ENCODE data around the gene CAMSAP1. TPM values are rescaled to one million over a fixed set of nuclear protein-coding genes. Genes with fewer than 3 reads are reported as not detected.

The CAMSAP1 gene
- total and polyA plus RNA-seq, 4 donors = 5.0 to 29.8 (median 15.1) TPM

- H3K27ac ChIP-seq (ENCODE audit: low read depth in 1 of 2, low read length in 1 of 2) = no peak overlapping the region
- TF ChIP-seq CTCF (IDR thresholded peaks at IDR 0.05; ENCODE audit: control extremely low read depth, extremely low read depth) = no peak
- DNase-seq (no peak), ATAC-seq (ENCODE audit: insufficient read depth, low FRiP score) (no peak)
- H3K9me3 ChIP-seq (ENCODE audit: control insufficient read depth in 4 of 4, insufficient read depth in 3 of 4, low read length in 3 of 4) = peaks cover 0 to 16% (median 2%) of the 10 kb centered on the region in 4 donors
- no peak overlapping the region for H3K4me3 ChIP-seq
- H3K36me3 ChIP-seq (ENCODE audit: control insufficient read depth in 4 of 4, insufficient read depth in 4 of 4, low read length in 4 of 4) = no peaks in the 10 kb centered on the region
- no peak overlapping the region for H3K9ac ChIP-seq (ENCODE audit: insufficient read depth in 1 of 2, low read length in 2 of 2)
- H3K27me3 ChIP-seq (ENCODE audit: control insufficient read depth in 3 of 3, insufficient read depth in 3 of 3, low read length in 2 of 3) = peaks cover 3 to 5% (median 3%) of the 10 kb centered on the region in 3 donors
- WGBS, 2 donors = 88 to 91% methylated on average over 26 of the region's 26 CpGs
- no peaks in the 10 kb centered on the region for H3K4me1 ChIP-seq (ENCODE audit: control insufficient read depth in 5 of 5, insufficient read depth in 5 of 5, low read length in 5 of 5)
Measured at GRCh38 chr9:135770771-135771170, 136.6 kb downstream of the CAMSAP1 start.

DNA sequence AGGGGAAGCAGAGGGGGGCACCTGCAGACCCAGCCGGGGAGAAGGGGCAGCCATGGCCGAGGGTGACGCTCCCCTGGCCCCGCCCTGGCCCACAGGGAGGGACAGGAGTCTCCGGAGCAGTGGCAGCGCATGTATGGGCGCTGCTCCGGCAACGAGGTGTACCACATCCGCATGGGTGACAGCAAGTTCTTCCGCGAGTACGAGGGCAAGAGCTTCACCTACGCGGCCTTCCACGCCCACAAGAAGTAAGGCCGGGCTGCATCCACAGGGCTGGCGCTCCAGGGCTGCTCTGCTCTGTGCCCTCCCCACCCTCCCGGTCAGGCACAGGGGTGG is 137.2 kb downstream of the CAMSAP1 start:
- no peak for TF ChIP-seq CTCF (IDR thresholded peaks at IDR 0.05; ENCODE audit: control extremely low read depth, extremely low read depth)
- no peak for ATAC-seq (ENCODE audit: insufficient read depth, low FRiP score)

DNA sequence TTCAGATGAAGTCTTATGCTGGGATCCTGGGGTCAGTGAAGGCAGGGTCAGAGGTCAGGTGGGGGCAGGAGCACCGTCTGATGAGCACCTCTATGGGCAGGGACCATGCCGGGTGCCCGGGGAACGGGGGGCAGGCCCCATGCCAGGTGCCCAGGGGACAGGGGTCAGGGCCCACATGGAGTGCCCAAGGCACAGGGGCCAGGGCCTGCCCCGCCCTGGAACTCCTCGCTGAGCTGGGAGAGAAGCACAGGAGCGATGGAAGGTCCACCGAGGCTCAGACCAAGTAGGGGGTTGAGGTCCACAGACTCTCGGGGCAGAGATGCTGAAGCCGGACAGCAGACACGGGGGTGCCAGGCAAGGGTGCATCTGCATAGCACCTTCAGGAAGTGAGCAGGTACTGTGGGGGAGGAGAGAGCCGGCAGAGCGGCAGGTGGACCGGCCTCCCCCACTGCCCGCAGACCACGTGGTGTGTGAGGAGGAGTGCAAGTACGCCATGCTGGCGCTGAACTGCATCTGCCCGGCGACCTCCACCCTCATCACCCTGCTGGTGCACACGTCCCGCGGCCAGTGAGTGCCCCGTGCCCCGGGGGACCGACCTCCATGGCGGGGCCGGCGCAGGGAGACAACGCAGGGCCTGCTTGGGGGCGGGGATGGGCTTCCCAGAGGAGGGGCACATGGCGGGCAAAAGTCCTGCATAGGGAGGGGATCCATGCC is 137.7 kb downstream of the CAMSAP1 start:
- Histone ChIP-seq H3K4me1 (ENCODE audit: control insufficient read depth in 5 of 5, insufficient read depth in 5 of 5, low read length in 5 of 5) (no peaks in the 10 kb centered on the region), H3K9ac (ENCODE audit: insufficient read depth in 1 of 2, low read length in 2 of 2) (no peak overlapping the region), H3K9me3 (ENCODE audit: control insufficient read depth in 4 of 4, insufficient read depth in 3 of 4, low read length in 3 of 4) (peaks cover 0 to 21% (median 2%) of the 10 kb centered on the region in 4 donors), H3K36me3 (ENCODE audit: control insufficient read depth in 4 of 4, insufficient read depth in 4 of 4, low read length in 4 of 4) (no peaks in the 10 kb centered on the region), H3K4me3 (no peak overlapping the region), H3K27ac (ENCODE audit: low read depth in 1 of 2, low read length in 1 of 2) (no peak overlapping the region), H3K27me3 (ENCODE audit: control insufficient read depth in 3 of 3, insufficient read depth in 3 of 3, low read length in 2 of 3) (peaks cover 3 to 5% (median 3%) of the 10 kb centered on the region in 3 donors)
- WGBS, 2 donors = 85 to 89% methylated on average over 32 of the region's 32 CpGs
- TF ChIP-seq CTCF (IDR thresholded peaks at IDR 0.05; ENCODE audit: control extremely low read depth, extremely low read depth) = no peak
- ATAC-seq (ENCODE audit: insufficient read depth, low FRiP score) (no peak), DNase-seq (no peak)

More for the DNA sequence above, 137.2 kb downstream of the CAMSAP1 start:
- DNase-seq = no peak
- peaks cover 0 to 17% (median 2%) of the 10 kb centered on the region in 4 donors for H3K9me3 ChIP-seq (ENCODE audit: control insufficient read depth in 4 of 4, insufficient read depth in 3 of 4, low read length in 3 of 4)
- no peak overlapping the region for H3K27ac ChIP-seq (ENCODE audit: low read depth in 1 of 2, low read length in 1 of 2)
- WGBS, 2 donors = 73 to 84% methylated on average over 19 of the region's 19 CpGs
- no peak overlapping the region for H3K9ac ChIP-seq (ENCODE audit: insufficient read depth in 1 of 2, low read length in 2 of 2)
- peaks cover 3 to 5% (median 3%) of the 10 kb centered on the region in 3 donors for H3K27me3 ChIP-seq (ENCODE audit: control insufficient read depth in 3 of 3, insufficient read depth in 3 of 3, low read length in 2 of 3)
- no peak overlapping the region for H3K4me3 ChIP-seq
- no peaks in the 10 kb centered on the region for H3K4me1 ChIP-seq (ENCODE audit: control insufficient read depth in 5 of 5, insufficient read depth in 5 of 5, low read length in 5 of 5)
- H3K36me3 ChIP-seq (ENCODE audit: control insufficient read depth in 4 of 4, insufficient read depth in 4 of 4, low read length in 4 of 4) = no peaks in the 10 kb centered on the region

All from lung (tissue), 12 donors.